GM21786 (cell line): ENCODE measurements around the gene PITX1.
"Not testable (repeated sequence)": the region's sequence is repeated elsewhere in the genome, so short reads cannot be mapped to it uniquely, and the experiment has no call there.

ENCODE experiments used
- ATAC-seq: cut with Tn5 transposase; IDR thresholded peaks from one replicate; pipeline ENCODE4 v1.9.1; 2021; ENCODE audit not compliant: unreplicated experiment

Gene PITX1

GRCh38 chr5:135033901-135034235 is at the start of gene PITX1:
Gene PITX1 (minus strand): TSS chr5:135034228. CDS start chr5:135033881, 347 bp downstream.
- ATAC-seq: no peak

- not testable (repeated sequence) for ATAC-seq
These were observed 49.3 kb upstream of the PITX1 start for GRCh38 chr5:135083334-135083733.

GRCh38 chr5:135081240-135081639 is 47.2 kb upstream of the PITX1 start:
- no peak for ATAC-seq

- no peak for ATAC-seq
These were observed 45.7 kb upstream of the PITX1 start for GRCh38 chr5:135079760-135080159.

GRCh38 chr5:135079099-135079681 is 45.2 kb upstream of the PITX1 start:
- ATAC-seq: no peak

- no peak for ATAC-seq
These were observed 42.8 kb upstream of the PITX1 start for GRCh38 chr5:135076801-135077200.

- ATAC-seq: no peak
These were observed 42.0 kb upstream of the PITX1 start for GRCh38 chr5:135076051-135076491.

- no peak for ATAC-seq
These were observed 41.6 kb upstream of the PITX1 start for GRCh38 chr5:135075621-135076020.

- no peak for ATAC-seq
These were observed 39.8 kb upstream of the PITX1 start for GRCh38 chr5:135073761-135074345.

- no peak for ATAC-seq
These were observed 38.6 kb upstream of the PITX1 start for GRCh38 chr5:135072387-135073281.

- no peak for ATAC-seq
These were observed 37.3 kb upstream of the PITX1 start for GRCh38 chr5:135071311-135071710.

GRCh38 chr5:135069895-135070657 is 36.0 kb upstream of the PITX1 start:
- ATAC-seq: no peak

- no peak for ATAC-seq
These were observed 35.2 kb upstream of the PITX1 start for GRCh38 chr5:135069016-135069770.

GRCh38 chr5:135067587-135067986 is 33.6 kb upstream of the PITX1 start:
- no peak for ATAC-seq

- no peak for ATAC-seq
These were observed 32.8 kb upstream of the PITX1 start for GRCh38 chr5:135066781-135067180.

- no peak for ATAC-seq
These were observed 31.6 kb upstream of the PITX1 start for GRCh38 chr5:135065306-135066265.

- no peak for ATAC-seq
These were observed 30.2 kb upstream of the PITX1 start for GRCh38 chr5:135064235-135064570.

GRCh38 chr5:135063511-135064234 is 29.6 kb upstream of the PITX1 start:
- ATAC-seq: no peak

GRCh38 chr5:135063056-135063445 is 29.0 kb upstream of the PITX1 start:
- no peak for ATAC-seq
